GM18861 (cell line): Measurements from ENCODE around the gene RNF182.

ENCODE experiments used
- ATAC-seq: cut with Tn5 transposase; IDR thresholded peaks from one replicate; pipeline ENCODE4 v1.9.1; 2021; ENCODE audit not compliant: unreplicated experiment

RNF182 gene

GRCh38 chr6:14026831-14027539 is 102.2 kb downstream of the RNF182 start:
- ATAC-seq = no peak

DNA sequence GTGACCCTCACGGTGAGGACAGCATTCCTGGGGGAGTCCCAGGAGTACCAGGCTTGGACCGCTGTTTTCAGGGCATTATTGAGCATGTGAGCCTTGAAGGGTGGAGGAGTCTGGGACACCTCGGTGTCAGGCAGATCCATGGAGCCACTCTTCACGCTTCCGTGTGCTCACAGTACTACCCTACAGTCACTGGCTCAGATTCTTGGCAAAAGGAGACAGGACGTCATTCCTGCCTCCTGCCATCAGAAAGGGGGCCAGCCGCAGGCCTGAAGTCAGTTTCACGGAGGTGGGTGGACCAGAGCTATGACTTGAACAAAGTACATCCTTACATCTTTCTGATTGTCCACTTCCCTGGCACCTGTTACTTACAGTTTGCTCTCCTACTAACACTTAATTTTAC is 103.9 kb downstream of the RNF182 start:
- ATAC-seq = no peak

- ATAC-seq = no peak
These were observed 104.9 kb downstream of the RNF182 start for GRCh38 chr6:14029605-14030004.
